ENCODE data around the gene NFAM1.

- TF ChIP-seq, protein P1, sequence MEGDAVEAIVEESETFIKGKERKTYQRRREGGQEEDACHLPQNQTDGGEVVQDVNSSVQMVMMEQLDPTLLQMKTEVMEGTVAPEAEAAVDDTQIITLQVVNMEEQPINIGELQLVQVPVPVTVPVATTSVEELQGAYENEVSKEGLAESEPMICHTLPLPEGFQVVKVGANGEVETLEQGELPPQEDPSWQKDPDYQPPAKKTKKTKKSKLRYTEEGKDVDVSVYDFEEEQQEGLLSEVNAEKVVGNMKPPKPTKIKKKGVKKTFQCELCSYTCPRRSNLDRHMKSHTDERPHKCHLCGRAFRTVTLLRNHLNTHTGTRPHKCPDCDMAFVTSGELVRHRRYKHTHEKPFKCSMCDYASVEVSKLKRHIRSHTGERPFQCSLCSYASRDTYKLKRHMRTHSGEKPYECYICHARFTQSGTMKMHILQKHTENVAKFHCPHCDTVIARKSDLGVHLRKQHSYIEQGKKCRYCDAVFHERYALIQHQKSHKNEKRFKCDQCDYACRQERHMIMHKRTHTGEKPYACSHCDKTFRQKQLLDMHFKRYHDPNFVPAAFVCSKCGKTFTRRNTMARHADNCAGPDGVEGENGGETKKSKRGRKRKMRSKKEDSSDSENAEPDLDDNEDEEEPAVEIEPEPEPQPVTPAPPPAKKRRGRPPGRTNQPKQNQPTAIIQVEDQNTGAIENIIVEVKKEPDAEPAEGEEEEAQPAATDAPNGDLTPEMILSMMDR (IDR thresholded peaks at IDR 0.05) = no peak
- no peak for TF ChIP-seq POLR2A (IDR thresholded peaks at IDR 0.05)
These were observed 67.5 kb downstream of the NFAM1 start for GRCh38 chr22:42364604-42365110.
